HEK293 (cell line): ENCODE data around the gene PDE4A.

Experiments used
- CTCF ChIA-PET: fragments of 350-600 bp; formaldehyde crosslinking; extraction: SDS; loops from one replicate; lab custom pipeline; 2021; ENCODE audit warnings: antibody characterized with exemption; lab: Yijun Ruan, JAX
- POLR2A ChIA-PET: fragments of 300-600 bp; formaldehyde crosslinking; extraction: SDS; loops from one replicate; lab custom pipeline; 2020; ENCODE audit warnings: antibody characterized with exemption, inconsistent platforms; lab: Yijun Ruan, JAX
- H3K27ac ChIP-seq: fragments of 200-500 bp; sonication (Bioruptor generic); 2 replicates; pipeline ENCODE4 v1.5.1; 2014; ENCODE audit warnings: low read depth, low read length, control low read depth, inconsistent platforms; ENCODE audit errors: extremely low read depth
- H3K36me3 ChIP-seq, 2 experiments: fragments of 200-500 bp in 1 of 2; sonication (Bioruptor generic) in 1 of 2; 1 replicate in 1 of 2; 2 replicates in 1 of 2; pipeline ENCODE4 v1.5.1; 2014 to 2017; ENCODE audit warnings: inconsistent platforms in 2 of 2, low read length in 2 of 2; ENCODE audit not compliant: control insufficient read depth in 2 of 2, insufficient read depth in 1 of 2
- H3K4me1 ChIP-seq: fragments of 200-500 bp; sonication (Bioruptor generic); 2 replicates; pipeline ENCODE4 v1.5.1; 2014; ENCODE audit warnings: mild to moderate bottlenecking, low read length, inconsistent platforms; ENCODE audit not compliant: control insufficient read depth, insufficient read depth
- H3K4me3 ChIP-seq: 2 replicates; pipeline ENCODE4 v1.5.1; 2011; ENCODE audit warnings: low read depth, mild to moderate bottlenecking, control low read depth, low read length, moderate library complexity
- H3K9me3 ChIP-seq: fragments of 200-500 bp; sonication (Bioruptor generic); 2 replicates; pipeline ENCODE4 v1.5.1; 2014; ENCODE audit warnings: low read depth, low read length, inconsistent platforms; ENCODE audit not compliant: control insufficient read depth, insufficient read depth
- EGR2 ChIP-seq: fragments of 450-650 bp; formaldehyde crosslinking; IDR thresholded peaks from 2 replicates; pipeline ENCODE4 v1.5.1; 2016; ENCODE audit warnings: low read depth, missing biosample characterization, missing genetic modification characterization
- HOXA7 ChIP-seq: sonication (generic); formaldehyde crosslinking; IDR thresholded peaks from 2 replicates; pipeline ENCODE4 v1.8.1; 2022; ENCODE audit warnings: missing genetic modification reagents, borderline replicate concordance
- KLF1 ChIP-seq: fragments of 450-650 bp; formaldehyde crosslinking; IDR thresholded peaks from 2 replicates; pipeline ENCODE4 v1.5.1; 2016; ENCODE audit warnings: missing biosample characterization, missing genetic modification characterization
- KLF9 ChIP-seq: fragments of 450-650 bp; formaldehyde crosslinking; IDR thresholded peaks from 2 replicates; pipeline ENCODE4 v1.5.1; 2016; ENCODE audit warnings: missing biosample characterization, missing genetic modification characterization, low read depth
- SP2 ChIP-seq: fragments of 450-650 bp; formaldehyde crosslinking; IDR thresholded peaks from 2 replicates; pipeline ENCODE4 v1.5.1; 2016; ENCODE audit warnings: missing biosample characterization, missing genetic modification characterization
- SP3 ChIP-seq: fragments of 450-650 bp; formaldehyde crosslinking; IDR thresholded peaks from 2 replicates; pipeline ENCODE4 v1.5.1; 2016; ENCODE audit warnings: missing biosample characterization, missing genetic modification characterization
- ZIC2 ChIP-seq: fragments of 450-650 bp; formaldehyde crosslinking; IDR thresholded peaks from 2 replicates; pipeline ENCODE4 v1.5.1; 2016; ENCODE audit warnings: missing biosample characterization, missing genetic modification characterization
- ZNF140 ChIP-seq: fragments of 450-650 bp; formaldehyde crosslinking; IDR thresholded peaks from 2 replicates; pipeline ENCODE4 v1.5.1; 2016; ENCODE audit warnings: missing biosample characterization, missing genetic modification characterization
- ZNF169 ChIP-seq: fragments of 450-650 bp; formaldehyde crosslinking; IDR thresholded peaks from 2 replicates; pipeline ENCODE4 v1.5.1; 2016; ENCODE audit warnings: missing biosample characterization, missing genetic modification characterization
- ZNF366 ChIP-seq: fragments of 450-650 bp; formaldehyde crosslinking; conservative IDR thresholded peaks from 2 replicates; pipeline ENCODE4 v1.5.1; 2016; ENCODE audit warnings: missing biosample characterization, missing genetic modification characterization
- ZNF398 ChIP-seq: fragments of 450-650 bp; formaldehyde crosslinking; IDR thresholded peaks from 2 replicates; pipeline ENCODE4 v1.5.1; 2017; ENCODE audit warnings: missing biosample characterization, missing genetic modification characterization
- ZNF423 ChIP-seq: fragments of 450-650 bp; formaldehyde crosslinking; IDR thresholded peaks from 2 replicates; pipeline ENCODE4 v1.5.1; 2016; ENCODE audit warnings: missing biosample characterization, missing genetic modification characterization
- ZNF513 ChIP-seq: fragments of 450-650 bp; IDR thresholded peaks from 2 replicates; pipeline ENCODE4 v1.5.1; 2018; ENCODE audit warnings: missing biosample characterization, missing genetic modification characterization
- ZNF529 ChIP-seq: fragments of 450-650 bp; formaldehyde crosslinking; IDR thresholded peaks from 2 replicates; pipeline ENCODE4 v1.5.1; 2017; ENCODE audit warnings: missing genetic modification characterization, missing biosample characterization; ENCODE audit not compliant: insufficient replicate concordance
- ZNF544 ChIP-seq: fragments of 450-650 bp; formaldehyde crosslinking; IDR thresholded peaks from 2 replicates; pipeline ENCODE4 v1.5.0; 2017; ENCODE audit warnings: missing biosample characterization, missing genetic modification characterization
- ZNF555 ChIP-seq: fragments of 450-650 bp; formaldehyde crosslinking; conservative IDR thresholded peaks from 2 replicates; pipeline ENCODE4 v1.5.1; 2017; ENCODE audit warnings: missing biosample characterization, mild to moderate bottlenecking, missing genetic modification characterization, inconsistent platforms
- ZNF585B ChIP-seq: fragments of 450-650 bp; formaldehyde crosslinking; IDR thresholded peaks from 2 replicates; pipeline ENCODE4 v1.5.1; 2016; ENCODE audit warnings: missing biosample characterization, missing genetic modification characterization
- ZNF600 ChIP-seq: fragments of 450-650 bp; formaldehyde crosslinking; IDR thresholded peaks from 2 replicates; pipeline ENCODE4 v1.5.1; 2016; ENCODE audit warnings: missing biosample characterization, missing genetic modification characterization
- ZNF692 ChIP-seq: fragments of 450-650 bp; formaldehyde crosslinking; IDR thresholded peaks from 2 replicates; pipeline ENCODE4 v1.5.1; 2016; ENCODE audit warnings: missing biosample characterization, missing genetic modification characterization
- TF ChIP-seq, protein P1 (sequence below): fragments of 450-650 bp; formaldehyde crosslinking; IDR thresholded peaks from 2 replicates; pipeline ENCODE4 v1.5.1; 2016; ENCODE audit warnings: missing biosample characterization, missing genetic modification characterization, borderline replicate concordance
- TF ChIP-seq, protein P2 (sequence below): fragments of 450-650 bp; formaldehyde crosslinking; conservative IDR thresholded peaks from 2 replicates; pipeline ENCODE4 v1.5.1; 2016; ENCODE audit warnings: low read depth, missing biosample characterization, missing genetic modification characterization
- TF ChIP-seq, protein P3 (sequence below): fragments of 450-650 bp; formaldehyde crosslinking; IDR thresholded peaks from 2 replicates; pipeline ENCODE4 v1.5.1; 2016; ENCODE audit warnings: missing biosample characterization, missing genetic modification characterization

Gene PDE4A

GRCh38 chr19:10418235-10418484 is 2.2 kb upstream of the PDE4A start (continued):
- TF ChIP-seq, protein P1, sequence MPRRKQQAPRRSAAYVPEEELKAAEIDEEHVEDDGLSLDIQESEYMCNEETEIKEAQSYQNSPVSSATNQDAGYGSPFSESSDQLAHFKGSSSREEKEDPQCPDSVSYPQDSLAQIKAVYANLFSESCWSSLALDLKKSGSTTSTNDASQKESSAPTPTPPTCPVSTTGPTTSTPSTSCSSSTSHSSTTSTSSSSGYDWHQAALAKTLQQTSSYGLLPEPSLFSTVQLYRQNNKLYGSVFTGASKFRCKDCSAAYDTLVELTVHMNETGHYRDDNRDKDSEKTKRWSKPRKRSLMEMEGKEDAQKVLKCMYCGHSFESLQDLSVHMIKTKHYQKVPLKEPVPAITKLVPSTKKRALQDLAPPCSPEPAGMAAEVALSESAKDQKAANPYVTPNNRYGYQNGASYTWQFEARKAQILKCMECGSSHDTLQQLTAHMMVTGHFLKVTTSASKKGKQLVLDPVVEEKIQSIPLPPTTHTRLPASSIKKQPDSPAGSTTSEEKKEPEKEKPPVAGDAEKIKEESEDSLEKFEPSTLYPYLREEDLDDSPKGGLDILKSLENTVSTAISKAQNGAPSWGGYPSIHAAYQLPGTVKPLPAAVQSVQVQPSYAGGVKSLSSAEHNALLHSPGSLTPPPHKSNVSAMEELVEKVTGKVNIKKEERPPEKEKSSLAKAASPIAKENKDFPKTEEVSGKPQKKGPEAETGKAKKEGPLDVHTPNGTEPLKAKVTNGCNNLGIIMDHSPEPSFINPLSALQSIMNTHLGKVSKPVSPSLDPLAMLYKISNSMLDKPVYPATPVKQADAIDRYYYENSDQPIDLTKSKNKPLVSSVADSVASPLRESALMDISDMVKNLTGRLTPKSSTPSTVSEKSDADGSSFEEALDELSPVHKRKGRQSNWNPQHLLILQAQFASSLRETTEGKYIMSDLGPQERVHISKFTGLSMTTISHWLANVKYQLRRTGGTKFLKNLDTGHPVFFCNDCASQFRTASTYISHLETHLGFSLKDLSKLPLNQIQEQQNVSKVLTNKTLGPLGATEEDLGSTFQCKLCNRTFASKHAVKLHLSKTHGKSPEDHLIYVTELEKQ (tag by site-specific recombination) = no peak
- TF ChIP-seq ZNF585B (tag by site-specific recombination) = no peak
- peak; percentile 69; the same call in 1 of the 2 replicates for TF ChIP-seq ZIC2 (tag by site-specific recombination)
- TF ChIP-seq ZNF140 (tag by site-specific recombination) = no peak
- no peak for TF ChIP-seq ZNF544
- TF ChIP-seq, protein P2, sequence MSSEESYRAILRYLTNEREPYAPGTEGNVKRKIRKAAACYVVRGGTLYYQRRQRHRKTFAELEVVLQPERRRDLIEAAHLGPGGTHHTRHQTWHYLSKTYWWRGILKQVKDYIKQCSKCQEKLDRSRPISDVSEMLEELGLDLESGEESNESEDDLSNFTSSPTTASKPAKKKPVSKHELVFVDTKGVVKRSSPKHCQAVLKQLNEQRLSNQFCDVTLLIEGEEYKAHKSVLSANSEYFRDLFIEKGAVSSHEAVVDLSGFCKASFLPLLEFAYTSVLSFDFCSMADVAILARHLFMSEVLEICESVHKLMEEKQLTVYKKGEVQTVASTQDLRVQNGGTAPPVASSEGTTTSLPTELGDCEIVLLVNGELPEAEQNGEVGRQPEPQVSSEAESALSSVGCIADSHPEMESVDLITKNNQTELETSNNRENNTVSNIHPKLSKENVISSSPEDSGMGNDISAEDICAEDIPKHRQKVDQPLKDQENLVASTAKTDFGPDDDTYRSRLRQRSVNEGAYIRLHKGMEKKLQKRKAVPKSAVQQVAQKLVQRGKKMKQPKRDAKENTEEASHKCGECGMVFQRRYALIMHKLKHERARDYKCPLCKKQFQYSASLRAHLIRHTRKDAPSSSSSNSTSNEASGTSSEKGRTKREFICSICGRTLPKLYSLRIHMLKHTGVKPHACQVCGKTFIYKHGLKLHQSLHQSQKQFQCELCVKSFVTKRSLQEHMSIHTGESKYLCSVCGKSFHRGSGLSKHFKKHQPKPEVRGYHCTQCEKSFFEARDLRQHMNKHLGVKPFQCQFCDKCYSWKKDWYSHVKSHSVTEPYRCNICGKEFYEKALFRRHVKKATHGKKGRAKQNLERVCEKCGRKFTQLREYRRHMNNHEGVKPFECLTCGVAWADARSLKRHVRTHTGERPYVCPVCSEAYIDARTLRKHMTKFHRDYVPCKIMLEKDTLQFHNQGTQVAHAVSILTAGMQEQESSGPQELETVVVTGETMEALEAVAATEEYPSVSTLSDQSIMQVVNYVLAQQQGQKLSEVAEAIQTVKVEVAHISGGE (tag by site-specific recombination) = peak; percentile 21; the same call in 1 of the 2 replicates
- TF ChIP-seq ZNF692 = no peak
- no peak for TF ChIP-seq HOXA7 (CRISPR knock-in tag)
- TF ChIP-seq ZNF169 (tag by site-specific recombination) = no peak

- ChIA-PET POLR2A (interaction anchor here (0.6 to 1.4 kb wide), 7 partner anchors 9 to 957 kb away, joined by 3 to 8 read pairs (median 4); partner anchors contain the start of genes CDC37, DNM2, ICAM5 and TYK2), CTCF (interaction anchor here (0.6 to 9.1 kb wide), 16 partner anchors 9 to 1670 kb away, joined by 3 to 193 read pairs (median 3); partner anchors contain the start of genes CDC37, ICAM1 and QTRT1)
- no peaks in the 10 kb centered on the region for H3K36me3 ChIP-seq
- H3K4me3 ChIP-seq = peak overlapping the region; percentile 30; the same call in 1 of the 2 replicates
- H3K27ac ChIP-seq = no peak overlapping the region
- 0 out of 2 replicates have a peak, but pooled peaks cover 8% of the 10 kb centered on the region for H3K4me1 ChIP-seq
- H3K9me3 ChIP-seq = no peaks in the 10 kb centered on the region
- TF ChIP-seq ZNF544 = no peak
- peak; percentile 47; the same call in 1 of the 2 replicates for TF ChIP-seq ZNF366
- TF ChIP-seq KLF9 (tag by site-specific recombination) = peak; percentile 33; the same call in 1 of the 2 replicates
- TF ChIP-seq ZNF398 (tag by site-specific recombination) = peak; percentile 35; the same call in 1 of the 2 replicates
- TF ChIP-seq ZNF555 (tag by site-specific recombination) = no peak
- peak; percentile 50; the same call in 1 of the 2 replicates for TF ChIP-seq KLF1 (tag by site-specific recombination)
- TF ChIP-seq ZNF529 = no peak
- peak; percentile 68 for TF ChIP-seq ZNF600
- TF ChIP-seq SP3 = no peak
- TF ChIP-seq, protein P3, sequence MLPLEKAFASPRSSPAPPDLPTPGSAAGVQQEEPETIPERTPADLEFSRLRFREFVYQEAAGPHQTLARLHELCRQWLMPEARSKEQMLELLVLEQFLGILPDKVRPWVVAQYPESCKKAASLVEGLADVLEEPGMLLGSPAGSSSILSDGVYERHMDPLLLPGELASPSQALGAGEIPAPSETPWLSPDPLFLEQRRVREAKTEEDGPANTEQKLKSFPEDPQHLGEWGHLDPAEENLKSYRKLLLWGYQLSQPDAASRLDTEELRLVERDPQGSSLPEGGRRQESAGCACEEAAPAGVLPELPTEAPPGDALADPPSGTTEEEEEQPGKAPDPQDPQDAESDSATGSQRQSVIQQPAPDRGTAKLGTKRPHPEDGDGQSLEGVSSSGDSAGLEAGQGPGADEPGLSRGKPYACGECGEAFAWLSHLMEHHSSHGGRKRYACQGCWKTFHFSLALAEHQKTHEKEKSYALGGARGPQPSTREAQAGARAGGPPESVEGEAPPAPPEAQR = no peak
- no peak for TF ChIP-seq ZNF513
- peak; percentile 49 for TF ChIP-seq SP2
- peak; percentile 87 for TF ChIP-seq EGR2
- TF ChIP-seq ZNF423 = no peak
These were observed 1.7 kb upstream of the PDE4A start for GRCh38 chr19:10418485-10419199.
